HG02763 (cell line): Measurements from ENCODE around the gene ZBTB16.

Experiments
- ATAC-seq: cut with Tn5 transposase; IDR thresholded peaks from one replicate; pipeline ENCODE4 v1.9.1; 2021; ENCODE audit warnings: mild to moderate bottlenecking, moderate library complexity; ENCODE audit not compliant: unreplicated experiment

The ZBTB16 gene

DNA sequence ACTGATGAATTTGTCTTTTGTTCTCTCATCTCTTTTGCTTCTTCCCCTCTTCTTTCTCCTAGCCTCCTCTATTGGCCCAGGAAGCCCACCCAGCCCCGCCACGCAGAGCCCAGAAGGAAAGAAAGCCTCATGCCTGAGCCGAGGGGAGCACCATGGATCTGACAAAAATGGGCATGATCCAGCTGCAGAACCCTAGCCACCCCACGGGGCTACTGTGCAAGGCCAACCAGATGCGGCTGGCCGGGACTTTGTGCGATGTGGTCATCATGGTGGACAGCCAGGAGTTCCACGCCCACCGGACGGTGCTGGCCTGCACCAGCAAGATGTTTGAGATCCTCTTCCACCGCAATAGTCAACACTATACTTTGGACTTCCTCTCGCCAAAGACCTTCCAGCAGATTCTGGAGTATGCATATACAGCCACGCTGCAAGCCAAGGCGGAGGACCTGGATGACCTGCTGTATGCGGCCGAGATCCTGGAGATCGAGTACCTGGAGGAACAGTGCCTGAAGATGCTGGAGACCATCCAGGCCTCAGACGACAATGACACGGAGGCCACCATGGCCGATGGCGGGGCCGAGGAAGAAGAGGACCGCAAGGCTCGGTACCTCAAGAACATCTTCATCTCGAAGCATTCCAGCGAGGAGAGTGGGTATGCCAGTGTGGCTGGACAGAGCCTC, 3.8 kb downstream of the ZBTB16 start:
- no peak for ATAC-seq

GRCh38 chr11:114063829-114064201, 4.3 kb downstream of the ZBTB16 start:
- no peak for ATAC-seq

DNA sequence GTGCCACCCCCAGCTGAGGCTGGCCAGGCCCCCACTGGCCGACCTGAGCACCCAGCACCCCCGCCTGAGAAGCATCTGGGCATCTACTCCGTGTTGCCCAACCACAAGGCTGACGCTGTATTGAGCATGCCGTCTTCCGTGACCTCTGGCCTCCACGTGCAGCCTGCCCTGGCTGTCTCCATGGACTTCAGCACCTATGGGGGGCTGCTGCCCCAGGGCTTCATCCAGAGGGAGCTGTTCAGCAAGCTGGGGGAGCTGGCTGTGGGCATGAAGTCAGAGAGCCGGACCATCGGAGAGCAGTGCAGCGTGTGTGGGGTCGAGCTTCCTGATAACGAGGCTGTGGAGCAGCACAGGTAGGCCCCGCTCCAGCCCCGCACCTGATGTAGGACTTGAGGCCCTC, 4.7 kb downstream of the ZBTB16 start:
- ATAC-seq = no peak

GRCh38 chr11:114065094-114065493, 5.6 kb downstream of the ZBTB16 start:
- ATAC-seq = no peak

- no peak for ATAC-seq
Observed at GRCh38 chr11:114066046-114066648, 6.6 kb downstream of the ZBTB16 start.

DNA sequence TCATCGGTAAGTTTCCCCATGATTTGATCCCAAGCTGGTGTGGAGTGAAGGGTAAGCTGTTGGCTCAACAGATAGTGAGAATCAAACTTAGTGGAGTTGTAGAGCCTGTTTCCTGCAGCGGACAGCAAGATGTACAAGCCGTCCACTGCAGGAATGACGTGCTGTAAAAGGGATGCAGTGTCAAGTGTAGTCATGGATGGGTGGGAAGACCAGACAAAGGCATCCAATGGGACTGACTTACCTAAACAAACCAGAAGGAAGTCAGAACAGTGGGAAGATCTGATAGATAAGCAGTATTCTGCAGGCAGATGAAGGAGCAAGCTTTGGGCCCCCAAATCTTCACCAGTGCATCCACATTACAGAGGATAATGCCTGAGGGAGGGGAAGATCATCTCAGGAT, 8.8 kb downstream of the ZBTB16 start:
- no peak for ATAC-seq

GRCh38 chr11:114070464-114071139, 11.1 kb downstream of the ZBTB16 start:
- no peak for ATAC-seq

GRCh38 chr11:114073007-114073827, 13.7 kb downstream of the ZBTB16 start:
- no peak for ATAC-seq

DNA sequence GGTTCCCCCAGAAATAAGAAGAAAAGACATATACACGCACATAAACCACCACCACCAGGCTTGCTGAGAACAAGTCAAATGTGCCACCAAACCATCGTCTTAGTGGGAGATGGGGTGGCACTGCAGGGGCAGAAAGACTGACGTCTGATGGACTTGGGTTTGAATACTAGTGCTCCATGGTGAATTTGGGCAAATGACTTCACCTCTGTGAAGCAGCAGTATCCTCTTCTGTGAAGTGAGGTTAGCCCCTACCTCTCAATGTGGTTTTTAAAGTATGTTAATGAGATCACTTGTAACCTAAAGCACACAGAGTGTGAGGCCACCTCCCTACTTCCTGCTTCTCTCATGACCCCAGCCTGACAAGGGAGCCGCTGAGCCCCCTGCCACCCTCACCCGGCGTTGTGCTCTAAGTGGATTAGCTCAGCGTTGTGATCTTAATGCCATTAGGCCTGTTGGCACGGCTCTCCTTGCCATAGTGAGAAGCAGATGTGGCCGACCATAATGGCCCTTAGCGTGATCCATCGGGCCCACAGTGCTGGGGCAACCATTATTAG, 14.4 kb downstream of the ZBTB16 start:
- no peak for ATAC-seq

- ATAC-seq = no peak
Observed at GRCh38 chr11:114074546-114075343, 15.2 kb downstream of the ZBTB16 start.

DNA sequence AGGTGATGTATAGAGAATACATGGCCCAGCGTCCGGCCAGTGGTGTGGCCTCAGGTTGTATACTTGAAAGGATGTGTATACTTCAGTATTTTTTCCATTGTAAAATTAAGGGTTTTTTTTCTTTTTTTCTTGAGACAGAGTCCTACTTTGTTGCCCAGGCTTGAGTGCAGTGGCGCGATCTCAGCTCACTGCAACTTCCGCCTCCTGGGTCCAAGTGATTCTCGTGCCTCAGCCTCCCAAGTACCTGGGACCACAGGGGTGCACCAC, 15.8 kb downstream of the ZBTB16 start:
- no peak for ATAC-seq

DNA sequence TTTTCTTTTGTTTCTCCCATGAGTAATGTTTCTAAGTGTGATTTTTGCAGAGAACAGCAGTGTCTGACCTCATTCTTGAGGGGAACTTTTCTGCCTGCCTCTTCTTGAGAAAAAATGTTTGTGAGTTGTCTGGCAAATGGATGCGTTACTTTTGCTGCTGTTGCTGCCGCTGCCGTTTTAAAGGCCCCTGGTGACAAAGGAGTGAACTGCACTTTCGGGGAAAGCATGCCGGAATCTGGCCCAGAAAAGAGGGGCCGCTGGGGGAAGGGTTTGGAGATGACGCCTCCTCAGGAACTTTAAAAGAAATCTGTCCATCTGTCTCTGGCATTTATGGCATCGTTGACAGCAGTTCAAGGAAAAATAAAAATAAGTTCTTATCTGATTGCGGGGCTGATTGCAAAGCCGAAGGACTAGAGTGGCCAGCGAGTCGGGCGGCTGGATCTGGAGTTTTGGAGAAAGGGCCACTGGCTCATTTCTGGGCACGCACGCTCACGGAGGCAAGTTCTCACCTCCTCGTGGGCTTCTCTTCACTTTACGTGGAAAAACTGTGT, 16.5 kb downstream of the ZBTB16 start:
- ATAC-seq = no peak

GRCh38 chr11:114076921-114077331, 17.4 kb downstream of the ZBTB16 start:
- no peak for ATAC-seq

GRCh38 chr11:114077482-114078305, 18.2 kb downstream of the ZBTB16 start:
- ATAC-seq = no peak

DNA sequence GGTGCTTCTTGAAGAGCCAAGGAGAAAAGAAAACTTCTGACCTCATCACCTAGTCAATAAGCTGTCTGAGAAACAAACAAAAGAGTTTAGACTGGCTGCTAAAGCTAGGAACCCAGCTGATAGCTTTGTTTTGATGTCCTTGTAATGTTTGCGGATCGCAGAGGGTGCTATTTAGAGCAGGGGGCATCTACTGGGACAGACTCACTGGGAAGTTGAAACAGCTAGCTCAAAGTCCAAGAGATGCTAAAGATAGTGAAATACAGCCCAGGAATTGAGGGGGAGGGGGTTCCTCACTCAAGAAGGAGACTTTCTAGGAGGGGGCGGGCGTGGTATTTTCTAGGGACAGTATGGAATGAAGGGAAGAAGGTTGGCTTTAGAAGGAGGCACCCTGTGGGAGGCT, 18.9 kb downstream of the ZBTB16 start:
- no peak for ATAC-seq

- ATAC-seq = no peak
Observed at GRCh38 chr11:114079511-114080065, 20.1 kb downstream of the ZBTB16 start.

- ATAC-seq = no peak
Observed at GRCh38 chr11:114080219-114080618, 20.7 kb downstream of the ZBTB16 start.

- no peak for ATAC-seq
Observed at GRCh38 chr11:114080769-114081168, 21.3 kb downstream of the ZBTB16 start.
